ENCODE measurements around the gene TSR1.

The TSR1 gene

GRCh38 chr17:2380226-2380922 is 44.1 kb upstream of the TSR1 start:
- no peak for TF ChIP-seq POLR2A (IDR thresholded peaks at IDR 0.05; ENCODE audit: extremely low read depth, insufficient read length)
- TF ChIP-seq MYC (IDR thresholded peaks at IDR 0.05; ENCODE audit: low read depth, low read length): no peak
- no peak for TF ChIP-seq MAX (IDR thresholded peaks at IDR 0.05; ENCODE audit: low read depth, low read length)
- no peak for TF ChIP-seq CTCF (IDR thresholded peaks at IDR 0.05; ENCODE audit: low read depth, low read length)
- DNase-seq (ENCODE audit: low read depth): no peak

GRCh38 chr17:2379489-2380225 is 43.4 kb upstream of the TSR1 start:
- H3K4me3 ChIP-seq (ENCODE audit: low read depth, low read length): no peak overlapping the region
- no peak for DNase-seq (ENCODE audit: low read depth)
- TF ChIP-seq CTCF (IDR thresholded peaks at IDR 0.05; ENCODE audit: low read depth, low read length) (no peak), MYC (IDR thresholded peaks at IDR 0.05; ENCODE audit: low read depth, low read length) (no peak), MAX (IDR thresholded peaks at IDR 0.05; ENCODE audit: low read depth, low read length) (no peak), POLR2A (IDR thresholded peaks at IDR 0.05; ENCODE audit: extremely low read depth, insufficient read length) (no peak)

More at GRCh38 chr17:2380226-2380922, 44.1 kb upstream of the TSR1 start:
- H3K4me3 ChIP-seq (ENCODE audit: low read depth, low read length): no peak overlapping the region

GRCh38 chr17:2378905-2379304 is 42.6 kb upstream of the TSR1 start:
- no peak overlapping the region for H3K4me3 ChIP-seq (ENCODE audit: low read depth, low read length)
- TF ChIP-seq POLR2A (IDR thresholded peaks at IDR 0.05; ENCODE audit: extremely low read depth, insufficient read length) (no peak), MYC (IDR thresholded peaks at IDR 0.05; ENCODE audit: low read depth, low read length) (no peak), CTCF (IDR thresholded peaks at IDR 0.05; ENCODE audit: low read depth, low read length) (no peak)
- DNase-seq (ENCODE audit: low read depth): no peak

- no peak for DNase-seq (ENCODE audit: low read depth)
- TF ChIP-seq POLR2A (IDR thresholded peaks at IDR 0.05; ENCODE audit: extremely low read depth, insufficient read length): no peak
- no peak for TF ChIP-seq MYC (IDR thresholded peaks at IDR 0.05; ENCODE audit: low read depth, low read length)
- no peak for TF ChIP-seq MAX (IDR thresholded peaks at IDR 0.05; ENCODE audit: low read depth, low read length)
- TF ChIP-seq CTCF (IDR thresholded peaks at IDR 0.05; ENCODE audit: low read depth, low read length): no peak
- no peak overlapping the region for H3K4me3 ChIP-seq (ENCODE audit: low read depth, low read length)
These were observed 41.4 kb upstream of the TSR1 start for GRCh38 chr17:2377659-2378058.

- DNase-seq (ENCODE audit: low read depth): no peak
- TF ChIP-seq MAX (IDR thresholded peaks at IDR 0.05; ENCODE audit: low read depth, low read length) (no peak), MYC (IDR thresholded peaks at IDR 0.05; ENCODE audit: low read depth, low read length) (no peak), POLR2A (IDR thresholded peaks at IDR 0.05; ENCODE audit: extremely low read depth, insufficient read length) (no peak), CTCF (IDR thresholded peaks at IDR 0.05; ENCODE audit: low read depth, low read length) (no peak)
- H3K4me3 ChIP-seq (ENCODE audit: low read depth, low read length): no peak overlapping the region
These were observed 39.9 kb upstream of the TSR1 start for GRCh38 chr17:2376107-2376506.

Measured in NB4 (cell line).